GM19239 (cell line): ENCODE measurements around the gene KCNA2.

Experiments
- DNase-seq: peaks from one replicate; pipeline ENCODE4 v3.0.0; 2011; ENCODE audit warnings: low spot score; ENCODE audit not compliant: insufficient read length
- FAIRE-seq: peaks from 2 replicates; lab custom pipeline; 2011; peaks lifted over from hg19 to GRCh38; lab: Jason Lieb, UNC

The KCNA2 gene

DNA sequence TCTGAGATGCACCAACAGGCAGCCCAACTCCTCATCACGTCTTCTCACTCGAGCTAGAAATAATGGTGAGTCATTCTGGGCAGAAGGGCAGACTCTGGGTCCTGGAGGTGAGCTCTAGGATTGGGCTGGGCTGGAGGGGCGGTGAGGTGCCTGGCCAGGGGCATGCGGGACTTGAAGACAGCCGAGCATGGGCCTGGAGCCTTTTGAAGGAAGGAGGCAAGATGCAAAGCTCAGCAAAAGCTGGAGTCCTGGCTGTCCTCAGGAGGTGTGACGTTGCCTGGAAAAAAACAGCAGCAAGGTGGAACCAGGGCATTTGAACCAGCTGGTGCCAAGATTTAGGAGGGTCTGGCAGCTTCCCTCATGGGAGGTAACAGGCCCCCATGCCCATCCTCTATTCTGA, 712 bp downstream of the KCNA2 start:
- DNase-seq (no peak), FAIRE-seq (no peak)

DNA sequence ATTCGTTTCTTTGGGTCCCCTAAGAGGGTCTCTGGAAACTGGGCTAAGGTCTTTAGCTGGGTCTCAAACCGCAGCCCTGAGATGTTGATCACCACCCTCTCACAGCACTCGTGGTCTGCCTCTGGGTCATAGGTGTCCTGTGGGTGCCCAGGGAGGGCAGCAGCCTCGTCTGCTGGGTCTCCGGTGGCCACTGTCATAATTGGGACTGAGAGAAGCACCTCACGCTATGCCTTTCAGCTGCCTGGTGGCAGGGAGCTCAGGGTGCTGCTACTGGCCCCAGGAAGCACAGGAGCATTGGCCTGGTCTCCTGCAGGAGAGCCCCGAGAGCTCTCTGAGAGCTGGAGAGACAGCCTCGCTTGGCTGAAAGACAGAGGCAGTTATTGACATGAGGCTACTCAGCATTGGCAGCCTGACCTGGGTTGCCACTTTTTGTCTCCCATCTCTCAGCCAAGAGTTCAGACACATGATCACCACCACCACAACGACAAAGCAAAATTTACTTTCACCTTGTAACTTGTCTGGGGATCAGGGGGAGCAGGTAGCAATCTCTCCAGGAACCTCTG, 1.5 kb downstream of the KCNA2 start:
- FAIRE-seq (no peak), DNase-seq (no peak)

DNA sequence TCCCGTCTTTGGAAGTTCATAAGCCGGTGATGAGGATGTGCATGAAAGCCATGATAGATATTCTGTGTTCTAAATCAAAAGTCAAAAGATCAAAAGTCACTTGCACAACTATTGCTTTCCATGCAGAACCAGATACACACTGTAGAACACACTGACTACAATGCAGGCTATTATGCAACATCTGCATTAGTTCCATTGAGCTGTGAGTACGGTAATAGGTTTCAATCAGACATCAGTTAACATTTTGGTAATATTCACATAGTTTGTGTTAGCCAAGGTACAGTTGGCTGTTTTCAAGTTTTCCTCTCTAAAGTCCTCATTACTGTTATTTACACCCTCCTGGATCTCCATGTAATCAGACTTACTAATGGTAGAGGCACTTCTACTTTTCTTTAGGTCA, 3.1 kb downstream of the KCNA2 start:
- no peak for DNase-seq

DNA sequence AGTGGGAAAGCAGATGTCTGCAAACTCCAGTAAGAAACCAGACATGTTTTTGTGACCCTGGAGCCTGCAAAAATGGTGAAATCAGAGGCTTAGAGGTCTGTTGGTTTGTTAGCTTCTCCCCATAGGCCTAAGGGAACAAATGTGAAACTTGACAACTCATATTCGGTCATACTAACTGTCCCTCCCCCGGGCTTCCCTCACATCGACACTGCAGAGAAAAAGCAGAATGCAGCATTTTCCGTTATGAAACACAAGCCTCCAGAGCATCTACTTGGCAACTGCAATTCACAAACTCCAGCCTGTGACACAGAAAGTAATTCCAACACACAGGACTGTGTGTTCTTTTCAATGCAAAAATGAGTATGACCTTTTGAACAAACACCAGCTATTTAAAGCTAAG, 3.7 kb downstream of the KCNA2 start:
- no peak for DNase-seq
- no peak for FAIRE-seq

More for the DNA sequence above, 3.1 kb downstream of the KCNA2 start:
- FAIRE-seq: no peak

DNA sequence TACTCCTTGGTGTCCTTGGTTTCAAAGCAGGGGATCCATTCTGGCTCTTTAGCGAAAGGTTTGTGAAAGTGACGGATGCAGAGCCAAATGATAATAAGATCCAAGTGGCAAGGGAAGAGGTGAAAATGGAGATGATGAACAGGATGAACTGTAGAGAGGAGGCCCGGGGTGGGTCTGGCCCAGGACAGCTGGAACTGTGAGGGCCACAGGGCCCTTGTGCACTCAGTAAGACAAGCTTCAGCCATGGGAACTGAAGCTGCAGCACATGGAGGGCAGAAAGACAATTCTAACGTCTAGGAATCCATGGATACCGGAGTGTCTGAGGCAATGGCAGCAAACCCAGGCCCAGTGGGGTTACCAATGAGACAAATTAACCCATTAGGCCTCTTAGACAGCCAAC, 4.8 kb downstream of the KCNA2 start:
- FAIRE-seq: no peak
- DNase-seq: no peak

DNA sequence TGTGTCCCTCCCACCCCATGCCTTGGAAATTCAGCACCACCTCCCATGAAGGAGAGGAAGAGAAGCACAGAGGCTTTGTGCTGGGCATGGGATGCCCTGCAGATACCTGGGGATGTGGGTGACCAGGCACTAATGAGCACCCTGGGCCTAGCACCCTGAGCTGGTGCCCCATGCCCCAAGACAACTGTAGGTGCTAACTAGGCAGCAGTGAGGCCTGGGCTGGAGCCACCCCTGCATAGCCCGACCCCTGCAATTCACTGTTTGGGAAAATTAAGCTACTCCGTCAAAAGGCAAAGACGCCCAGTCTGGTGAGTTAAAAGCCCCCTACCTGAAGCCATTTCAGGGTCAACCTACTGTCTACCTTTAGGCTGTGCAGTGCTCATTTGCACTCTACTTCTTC, 5.4 kb downstream of the KCNA2 start:
- DNase-seq: no peak
- no peak for FAIRE-seq

DNA sequence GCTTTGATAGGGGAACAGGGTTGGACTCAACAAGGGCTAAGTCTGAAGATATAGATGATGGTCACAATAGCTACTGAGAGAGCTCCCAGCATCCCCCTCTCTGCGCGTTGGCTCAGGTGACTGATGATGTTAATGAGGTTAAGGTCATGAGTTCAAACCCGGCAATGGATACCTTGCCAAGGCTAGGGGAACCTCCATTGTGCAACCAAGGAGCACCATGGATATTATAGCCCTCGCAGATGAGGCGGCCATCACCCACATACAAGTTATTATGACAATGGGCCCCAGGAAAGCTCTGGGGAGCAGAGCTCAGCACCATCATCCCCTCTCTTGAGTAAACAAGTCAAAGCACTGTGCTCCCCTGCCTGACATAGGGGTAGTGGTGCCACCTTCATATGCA, 8.2 kb downstream of the KCNA2 start:
- DNase-seq: no peak
- FAIRE-seq: no peak

DNA sequence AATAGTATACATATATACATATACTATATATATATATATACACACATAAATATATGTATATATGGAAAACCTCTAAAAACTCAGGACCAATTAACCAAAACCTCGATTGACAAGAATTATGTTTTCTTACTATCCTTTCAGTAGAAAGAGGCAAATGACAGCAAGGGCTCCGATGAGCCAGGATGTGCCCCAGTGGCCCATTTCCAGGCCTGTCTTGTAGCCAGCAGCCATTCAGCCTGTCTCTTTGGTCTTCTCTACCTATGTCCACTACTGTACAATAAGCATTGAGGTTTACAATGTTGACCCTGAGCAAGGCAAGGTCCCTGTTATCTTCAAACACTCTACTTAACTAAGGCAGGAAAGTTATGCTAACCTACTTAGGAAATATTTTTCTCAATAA, 9.8 kb downstream of the KCNA2 start:
- FAIRE-seq (no peak), DNase-seq (no peak)

DNA sequence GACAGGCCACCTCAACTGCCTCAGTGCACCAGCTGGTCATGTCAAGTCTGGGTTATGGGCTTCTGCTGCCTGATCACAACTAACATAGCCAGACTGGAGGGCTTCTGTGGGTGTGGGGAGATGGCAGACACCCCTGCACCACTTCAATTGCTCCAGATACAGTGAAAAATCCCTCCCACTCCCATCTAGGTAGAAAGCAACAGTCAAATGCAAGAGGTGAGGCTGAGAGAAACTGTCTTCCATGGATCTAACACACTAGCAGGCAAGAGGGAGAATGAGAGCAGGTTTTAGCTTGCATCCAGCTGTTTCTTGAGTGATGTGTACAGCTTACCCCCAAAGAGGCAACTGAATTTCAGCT, 10.8 kb downstream of the KCNA2 start:
- no peak for FAIRE-seq
- no peak for DNase-seq

DNA sequence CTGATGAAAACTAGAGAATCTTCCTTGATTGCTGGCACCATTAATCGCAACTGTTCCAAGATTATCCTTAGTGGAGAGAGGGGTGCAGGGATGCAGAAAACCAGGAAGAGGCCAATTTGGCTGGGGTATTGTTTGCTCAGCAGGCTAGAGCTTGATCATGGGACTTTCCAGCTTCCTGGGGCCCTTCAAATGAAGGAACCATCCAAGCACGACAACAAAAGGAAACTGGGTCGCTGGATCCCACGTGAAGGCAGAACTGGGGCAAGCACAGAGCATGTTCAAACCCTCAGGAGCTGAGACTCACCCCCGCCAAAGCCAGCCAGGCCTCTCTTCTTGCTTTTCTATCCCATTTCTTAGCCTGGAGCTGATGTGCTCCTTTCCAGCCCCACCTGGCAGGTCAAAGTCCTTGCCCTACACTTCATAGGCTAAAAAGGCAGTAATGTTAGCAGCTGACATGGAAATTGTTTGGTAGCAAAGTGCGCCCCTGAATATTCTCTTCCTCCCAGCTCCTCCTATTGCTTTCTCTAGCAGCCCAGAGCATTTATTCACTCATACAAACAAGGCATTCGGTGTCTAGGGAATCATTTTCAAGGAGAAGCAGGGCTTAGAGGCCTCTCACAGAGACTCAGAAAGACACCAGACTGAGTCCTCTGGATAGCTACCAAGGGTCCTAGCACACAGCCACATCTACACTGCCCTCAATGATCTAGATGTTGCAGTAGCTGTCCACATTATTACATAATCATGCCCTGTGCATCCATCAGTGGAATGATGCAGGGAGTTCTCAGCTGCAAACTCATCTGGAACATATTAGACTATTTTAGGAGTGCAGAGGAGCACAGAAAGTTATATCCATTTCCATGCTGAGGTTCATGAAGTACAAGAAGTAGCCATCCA, 11.5 kb downstream of the KCNA2 start:
- DNase-seq (no peak), FAIRE-seq (no peak)

DNA sequence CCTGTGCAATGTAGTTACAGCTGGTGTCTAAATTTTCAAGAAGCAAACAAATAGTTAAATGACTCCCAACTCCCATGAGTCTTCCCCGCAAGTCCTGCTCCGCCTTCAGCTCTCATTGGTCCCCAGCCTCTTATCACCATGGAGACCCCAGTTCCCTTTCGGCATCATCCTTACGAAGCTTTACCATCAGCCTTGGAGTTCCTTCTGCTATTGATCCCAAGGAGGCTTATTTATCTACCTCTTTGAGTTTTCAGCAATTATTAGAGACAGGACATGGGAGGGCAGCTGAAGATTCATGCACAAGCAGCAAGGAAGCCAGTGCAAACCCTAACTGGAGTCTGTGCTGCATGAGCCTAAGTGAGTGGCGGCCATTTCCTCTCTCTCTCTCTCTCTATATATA, 12.3 kb downstream of the KCNA2 start:
- DNase-seq: no peak
- FAIRE-seq: no peak

DNA sequence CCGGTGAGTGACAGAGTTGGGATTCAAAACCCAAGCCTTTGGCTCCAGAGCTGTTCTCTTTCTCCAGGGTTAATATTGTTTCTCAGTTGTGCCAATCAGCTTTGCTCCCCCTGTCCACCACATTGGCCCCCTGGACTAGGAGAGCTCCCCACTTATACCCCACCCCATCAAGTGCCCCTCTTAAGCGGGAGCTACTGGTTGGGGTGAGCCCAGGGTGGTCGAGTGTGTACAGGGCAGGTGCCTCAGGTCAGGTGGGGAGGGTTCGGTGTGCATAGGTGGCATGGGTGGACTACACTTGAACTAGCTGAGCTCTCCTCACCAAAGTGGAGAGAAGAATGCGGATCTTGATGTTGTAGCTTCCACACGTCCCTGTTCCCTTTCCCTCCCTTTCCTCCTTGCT, 14.2 kb downstream of the KCNA2 start:
- no peak for DNase-seq
- no peak for FAIRE-seq

DNA sequence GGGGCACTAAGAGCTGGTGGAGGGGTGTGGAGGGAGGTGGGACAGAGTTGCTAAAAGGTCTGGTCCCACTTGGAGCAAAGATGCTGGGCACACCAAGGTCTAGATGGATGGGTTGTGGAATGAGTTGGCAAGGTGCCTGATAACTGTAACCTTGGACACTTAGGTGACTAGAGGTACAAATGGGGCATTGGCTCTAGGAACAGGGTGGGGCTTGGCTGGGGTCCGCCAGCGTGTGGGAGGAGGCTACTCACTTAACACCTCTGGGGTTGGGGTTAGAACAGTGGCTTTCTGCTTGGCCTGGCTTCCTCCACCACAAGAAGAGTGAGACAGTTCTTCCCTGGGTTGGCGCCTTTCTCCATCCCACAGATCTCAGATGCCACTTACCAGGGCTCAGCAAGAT, 17.2 kb downstream of the KCNA2 start:
- no peak for FAIRE-seq
- no peak for DNase-seq

DNA sequence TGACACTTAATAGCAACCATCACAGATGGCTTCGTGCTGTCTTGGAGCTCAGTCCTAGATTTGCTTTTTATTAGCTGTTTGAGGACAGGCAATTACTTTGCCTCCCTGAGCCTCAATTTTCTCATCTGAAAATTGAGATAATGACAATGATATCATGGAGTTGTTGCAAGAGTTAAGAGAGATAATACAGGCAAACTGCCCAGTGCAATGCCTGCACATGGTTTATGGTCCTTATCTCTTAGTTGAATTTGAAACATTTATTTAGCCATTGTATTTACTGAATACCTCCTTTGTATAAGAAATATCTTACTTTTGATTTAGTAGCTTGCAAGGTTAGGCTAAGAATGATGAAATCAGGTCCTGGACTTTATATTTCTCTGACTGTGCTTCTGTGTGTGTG, 17.7 kb downstream of the KCNA2 start:
- DNase-seq (no peak), FAIRE-seq (no peak)

DNA sequence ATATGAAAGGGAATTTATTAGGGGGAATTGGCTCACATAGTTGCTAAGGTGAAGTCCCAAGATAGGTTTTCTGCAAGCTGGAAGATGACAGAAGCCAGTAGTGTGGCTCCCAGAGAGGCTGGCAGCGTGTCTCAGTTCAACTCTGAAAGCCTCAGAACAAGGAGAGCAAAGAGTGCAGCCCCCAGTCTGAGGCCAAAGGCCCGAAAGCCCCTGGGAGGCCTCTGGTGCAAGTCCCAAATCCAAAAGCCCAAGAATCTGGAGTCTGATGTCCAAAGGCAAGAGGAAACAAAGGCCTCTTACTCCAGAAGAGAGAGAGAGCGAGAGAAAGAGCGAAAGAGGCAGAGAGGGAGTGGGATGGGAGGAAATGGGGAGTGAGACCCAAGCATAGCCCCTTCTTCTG, 18.3 kb downstream of the KCNA2 start:
- FAIRE-seq: no peak

DNA sequence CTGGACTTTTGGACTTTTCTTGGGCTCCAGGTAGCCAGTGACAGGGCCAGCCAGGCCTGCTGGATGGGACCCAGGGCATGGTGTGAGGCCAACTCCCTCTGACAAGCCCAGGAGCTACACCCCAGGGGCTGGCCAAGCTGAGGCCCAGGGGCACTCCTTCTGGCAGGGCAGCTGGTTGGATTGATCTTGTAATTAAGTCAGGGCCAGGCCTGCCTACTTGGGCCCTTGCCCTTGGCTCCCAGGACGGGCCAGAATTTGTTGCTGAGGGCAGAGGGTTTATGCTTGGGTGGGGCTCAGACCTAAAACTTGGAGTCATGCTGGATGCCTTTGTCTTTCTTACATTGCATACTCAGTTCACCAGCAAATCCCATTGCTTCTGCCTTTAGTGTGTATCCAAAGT, 20.7 kb downstream of the KCNA2 start:
- FAIRE-seq: no peak
- no peak for DNase-seq

More for the DNA sequence above, 18.3 kb downstream of the KCNA2 start:
- no peak for DNase-seq

DNA sequence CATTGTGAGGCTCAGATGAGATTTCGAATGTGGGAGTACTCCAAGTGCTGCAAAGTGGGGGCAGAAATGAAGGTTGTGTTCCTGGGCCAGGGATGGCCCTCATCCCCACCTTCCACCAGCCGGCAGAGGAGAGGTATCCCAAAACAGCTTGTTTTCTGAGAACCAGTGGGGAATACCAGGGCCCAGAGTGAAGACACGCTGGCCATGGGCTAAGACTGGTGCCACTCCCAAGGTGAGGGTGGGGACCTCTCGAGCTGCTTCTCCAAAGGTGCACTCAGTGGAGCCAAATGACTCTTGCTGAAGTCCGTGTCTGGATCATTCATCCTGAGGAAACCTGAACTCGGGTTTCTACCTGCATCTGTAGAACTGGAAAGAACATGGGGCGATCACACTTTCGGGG, 22.1 kb downstream of the KCNA2 start:
- FAIRE-seq (no peak), DNase-seq (no peak)

DNA sequence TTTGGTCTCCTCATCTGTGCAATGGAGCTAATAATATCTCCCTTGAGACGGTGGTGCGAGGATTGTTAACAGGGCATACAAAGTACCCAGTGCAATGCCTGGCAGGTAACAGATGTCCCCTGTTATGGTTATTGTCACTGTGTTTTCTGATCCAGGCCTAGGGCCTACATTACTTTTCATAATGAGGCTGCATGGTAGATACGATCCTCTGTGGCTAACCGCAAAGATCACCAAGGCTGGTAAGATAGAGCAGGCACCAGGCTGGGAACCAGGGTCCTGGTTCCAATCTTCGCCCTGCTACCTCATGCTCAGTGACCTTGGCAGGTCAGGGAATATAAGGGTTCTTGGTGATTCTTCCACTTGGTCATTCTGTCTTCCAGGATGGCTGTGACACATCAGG, 22.7 kb downstream of the KCNA2 start:
- no peak for FAIRE-seq

DNA sequence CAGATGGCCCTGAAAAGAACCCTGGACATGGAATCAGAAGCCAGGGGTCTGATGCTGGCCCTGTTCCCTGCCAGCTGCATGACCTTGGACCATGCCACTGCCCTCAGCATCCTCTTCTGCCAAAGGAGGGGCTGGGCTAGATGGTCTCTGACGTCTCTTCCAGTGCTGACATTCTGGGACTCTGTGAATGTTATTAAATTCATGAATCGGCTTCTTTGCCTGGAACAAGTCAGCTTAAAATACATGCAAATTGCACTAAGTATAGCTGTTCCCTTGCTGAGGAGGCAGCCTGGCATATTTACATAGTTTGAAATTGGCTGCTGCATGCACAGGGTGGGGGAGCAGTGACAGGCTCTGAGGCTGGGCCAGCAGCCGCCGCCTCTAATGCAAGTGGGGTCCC, 23.8 kb downstream of the KCNA2 start:
- DNase-seq (no peak), FAIRE-seq (no peak)

More for the DNA sequence above, 22.7 kb downstream of the KCNA2 start:
- DNase-seq: no peak

DNA sequence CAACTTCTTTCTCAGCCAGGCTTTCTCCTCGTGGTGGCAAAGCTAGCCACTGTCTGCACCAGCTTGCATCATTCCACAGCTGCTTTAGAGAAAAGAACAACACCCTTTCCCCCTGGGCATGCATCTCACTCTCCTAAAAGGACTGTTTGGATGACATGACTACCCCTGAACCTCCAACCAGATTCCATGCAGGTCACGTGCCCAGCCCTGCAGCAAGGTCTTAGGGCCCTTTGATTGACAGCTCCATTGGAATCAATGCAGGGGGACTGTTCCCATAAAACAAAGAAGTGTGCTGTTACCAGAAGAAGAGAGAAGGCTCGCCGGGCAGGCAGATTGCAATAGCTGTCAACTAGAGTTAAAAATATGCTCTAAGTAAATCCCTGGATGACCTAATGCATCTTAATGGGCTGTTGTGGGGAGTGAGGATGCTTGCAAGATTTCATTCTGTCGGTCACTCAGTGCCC, 24.4 kb downstream of the KCNA2 start:
- DNase-seq: no peak
- no peak for FAIRE-seq

DNA sequence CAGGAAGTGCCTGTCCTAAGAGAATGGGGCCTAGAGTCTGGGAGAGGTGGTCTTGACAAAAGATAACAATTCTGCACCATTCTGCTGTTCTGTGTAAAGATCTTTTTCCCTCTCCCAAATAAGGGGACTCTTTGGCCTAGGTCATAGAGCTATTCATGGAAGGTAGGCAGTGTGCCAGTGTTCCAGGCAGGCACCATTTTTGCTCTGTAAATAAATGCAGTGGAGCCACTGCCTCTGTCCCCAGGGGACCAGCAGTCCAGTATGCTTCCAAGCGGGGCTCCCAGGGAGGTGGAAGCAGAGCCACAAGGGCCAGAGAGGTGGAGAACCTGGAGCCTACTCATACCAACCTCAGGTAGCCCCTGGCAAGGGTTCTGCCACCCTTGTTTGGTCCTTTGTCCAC, 25.9 kb downstream of the KCNA2 start:
- DNase-seq (no peak), FAIRE-seq (no peak)

DNA sequence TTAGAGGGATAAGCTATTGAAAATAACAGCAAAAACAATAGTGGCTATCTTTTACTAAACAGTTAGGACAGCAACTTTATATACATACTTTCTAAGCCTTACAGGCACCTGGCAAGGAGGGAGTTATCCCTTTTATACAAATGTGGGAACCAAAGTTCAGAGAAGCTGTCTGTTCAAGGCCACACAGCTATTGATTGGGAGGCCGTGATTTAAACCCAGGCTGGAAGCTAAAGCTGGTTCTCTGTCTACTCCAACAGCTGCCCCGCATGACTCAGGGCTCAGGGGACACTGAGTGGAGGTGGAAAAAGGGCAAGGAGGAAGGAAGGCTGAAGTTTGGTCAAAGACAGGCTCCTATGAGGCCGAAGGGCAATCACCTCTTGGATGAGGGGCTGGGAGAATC, 26.7 kb downstream of the KCNA2 start:
- FAIRE-seq (no peak), DNase-seq (no peak)
